ENCODE results near the gene MT4.
A peak's percentile ranks its signal among the peaks of the same experiment; 100 is the strongest.
"Not testable (repeated sequence)": the region's sequence is repeated elsewhere in the genome, so short reads cannot be mapped to it uniquely, and the experiment has no call there.

The MT4 gene

GRCh38 chr16:56560447-56560846 is 4.4 kb upstream of the MT4 start:
- no peak for DNase-seq

DNA sequence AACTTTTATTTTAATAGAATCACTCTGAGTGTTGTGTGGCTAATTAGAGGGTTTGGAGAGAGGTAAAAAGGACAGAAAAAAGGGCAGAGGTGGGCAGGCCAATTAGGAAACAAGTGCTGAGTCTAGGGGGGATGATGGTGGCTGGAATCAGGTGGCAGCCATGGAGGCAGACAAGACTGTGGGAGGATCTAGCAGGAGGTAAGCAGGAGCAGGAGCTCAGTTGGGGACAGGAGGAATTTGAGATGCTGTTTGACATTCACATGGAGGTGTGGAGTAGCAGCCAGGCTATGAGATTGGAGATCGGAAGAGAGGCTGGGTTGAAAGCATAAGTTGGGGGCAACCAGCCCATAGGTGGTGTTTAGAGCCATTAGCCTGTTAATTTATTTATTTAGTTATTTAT is 3.7 kb upstream of the MT4 start:
- DNase-seq, result no peak

DNA sequence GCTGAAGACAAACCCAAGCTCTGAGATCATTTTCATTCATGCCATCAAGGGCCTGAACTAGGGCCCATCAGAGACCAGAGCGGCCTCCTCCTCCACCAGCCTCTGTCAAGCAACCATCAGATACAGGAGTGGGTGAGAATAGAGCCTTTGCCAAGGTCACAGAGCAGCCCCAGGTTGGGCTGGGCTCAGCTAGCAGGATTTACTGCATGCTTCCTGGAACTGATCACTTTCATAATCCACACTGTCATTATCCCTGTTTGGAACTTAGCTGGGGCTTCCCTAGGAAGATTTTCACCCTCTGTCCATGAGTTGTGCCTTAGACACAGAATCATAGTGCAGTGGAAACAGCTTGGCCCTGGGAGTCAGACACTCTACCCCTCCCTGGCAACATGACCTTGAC is 5.1 kb downstream of the MT4 start:
- no peak for DNase-seq

DNA sequence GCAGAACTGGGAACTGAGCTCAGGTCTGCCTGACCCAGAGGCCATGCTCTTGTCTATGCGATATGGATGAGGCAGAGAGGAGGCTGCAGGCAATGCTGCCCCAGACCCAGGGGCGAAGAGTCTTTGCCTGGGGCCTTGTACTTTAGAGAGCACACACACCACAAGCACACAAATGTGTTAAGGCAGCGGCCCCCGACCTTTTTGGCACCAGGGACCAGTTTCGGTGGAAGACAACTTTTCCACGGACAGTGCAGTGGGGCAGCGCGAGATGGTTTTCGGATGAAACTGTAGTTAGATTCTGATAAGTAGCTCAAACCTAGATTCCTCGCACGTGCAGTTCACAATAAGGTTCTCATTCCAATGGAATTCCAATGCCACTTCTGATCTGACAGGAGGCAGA is 6.7 kb downstream of the MT4 start:
- no peak for DNase-seq

- no peak for DNase-seq
Measured at GRCh38 chr16:56574625-56575024, 9.8 kb downstream of the MT4 start.

GRCh38 chr16:56576585-56577299 is 11.9 kb downstream of the MT4 start:
- peak; percentile 88 for DNase-seq

DNA sequence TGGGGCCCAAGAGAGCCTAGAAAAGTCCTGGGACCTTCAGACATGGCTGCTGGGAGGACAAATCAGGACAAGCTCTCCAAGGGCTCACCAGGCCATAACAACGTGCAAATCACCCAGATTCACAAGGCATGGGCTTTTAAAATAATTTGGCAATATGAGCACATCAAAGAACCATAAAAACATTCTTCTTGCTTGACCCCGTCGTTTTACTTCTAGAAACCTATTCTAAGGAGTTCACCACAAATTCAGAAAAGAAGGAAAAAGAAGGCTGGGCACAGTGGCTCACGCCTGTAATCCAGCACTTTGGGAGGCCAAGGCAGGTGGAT is 12.4 kb downstream of the MT4 start:
- DNase-seq, result no peak

DNA sequence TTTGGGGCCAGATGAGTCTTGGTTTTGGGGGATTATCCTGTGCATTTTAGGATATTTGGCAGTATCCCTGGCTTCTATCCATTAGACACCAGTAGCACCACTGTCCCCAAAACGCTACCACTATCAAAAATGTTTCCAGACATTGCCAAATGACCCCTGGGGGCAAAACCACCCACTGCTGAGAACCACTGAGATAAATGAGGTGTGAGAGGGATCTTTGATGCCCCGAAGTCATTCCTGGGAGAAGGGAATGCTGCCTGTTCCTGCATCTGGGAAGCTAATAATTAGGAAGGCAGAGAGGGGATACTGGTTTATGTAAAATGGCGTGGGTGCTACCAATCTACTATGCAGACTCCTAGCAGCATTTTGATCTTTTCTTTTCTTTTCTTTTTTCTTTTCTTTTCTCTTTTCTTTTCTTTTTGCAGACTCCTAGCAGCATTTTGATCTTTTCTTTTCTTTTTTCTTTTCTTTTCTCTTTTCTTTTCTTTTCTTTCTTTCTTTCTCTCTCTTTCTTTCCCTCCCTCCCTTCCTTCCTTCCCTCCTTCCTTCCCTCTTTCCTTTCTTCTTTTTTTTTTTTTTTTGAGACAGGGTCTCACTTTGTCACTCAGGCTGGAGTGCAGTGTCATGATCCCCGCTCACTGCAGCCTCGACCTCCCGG is 15.6 kb downstream of the MT4 start:
- no peak for DNase-seq

DNA sequence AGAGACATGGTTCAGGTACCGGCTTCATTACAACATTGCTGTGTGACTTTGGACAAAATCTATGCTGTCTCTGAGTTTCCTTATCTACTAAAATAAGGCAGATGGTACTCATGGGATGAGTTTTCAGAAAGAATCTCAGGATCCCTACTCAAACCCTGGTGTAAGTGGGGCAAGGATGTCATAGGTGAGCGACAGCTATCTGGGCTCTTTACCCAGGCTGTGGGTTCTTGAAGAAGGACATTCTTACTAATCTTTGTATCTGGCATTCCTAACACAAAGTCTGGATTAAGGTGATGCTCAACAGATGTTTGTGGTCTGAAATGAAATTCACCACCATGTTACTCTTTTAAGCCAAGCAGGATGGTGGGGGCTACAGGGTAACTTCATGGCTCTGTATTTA is 18.0 kb downstream of the MT4 start:
- DNase-seq, result not testable (repeated sequence)

DNA sequence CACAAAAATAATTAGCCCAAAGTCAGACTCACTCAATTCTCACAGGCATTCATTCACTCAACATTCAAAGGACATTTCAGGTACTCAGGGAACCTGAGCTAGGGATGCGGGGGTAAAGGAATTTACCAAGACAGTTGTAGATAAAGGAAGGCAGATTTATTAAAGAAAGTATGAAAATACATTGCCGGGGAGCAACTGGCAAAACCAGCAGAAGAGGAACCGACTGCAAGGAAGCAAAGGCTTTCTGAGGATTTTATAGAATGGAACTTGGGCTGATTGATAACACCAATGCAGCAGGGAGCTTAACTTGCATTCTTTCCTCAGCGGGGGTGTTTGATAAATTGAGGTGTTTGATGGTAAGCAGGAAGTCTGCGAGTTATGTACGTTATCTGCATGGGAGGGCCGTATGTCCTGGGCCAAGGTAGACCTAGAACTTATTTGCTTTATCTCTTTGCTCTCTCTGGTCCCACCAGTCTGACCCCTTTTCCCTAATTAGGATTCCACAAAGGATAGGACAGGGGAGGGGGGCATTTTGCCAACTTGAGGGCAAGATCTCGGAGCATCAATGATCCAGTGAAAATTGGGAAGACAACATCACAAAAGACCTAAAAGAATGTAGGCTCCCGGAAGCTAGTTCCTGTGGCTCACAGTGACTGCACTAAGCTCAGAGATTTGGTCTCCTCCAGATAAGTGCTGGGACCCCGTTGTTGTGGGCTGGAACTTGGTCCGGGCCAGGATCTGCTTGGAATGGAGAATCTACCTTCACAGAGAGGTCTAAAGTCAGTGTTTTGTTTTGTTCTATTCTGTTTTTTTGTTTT is 18.7 kb downstream of the MT4 start:
- DNase-seq, result no peak

DNA sequence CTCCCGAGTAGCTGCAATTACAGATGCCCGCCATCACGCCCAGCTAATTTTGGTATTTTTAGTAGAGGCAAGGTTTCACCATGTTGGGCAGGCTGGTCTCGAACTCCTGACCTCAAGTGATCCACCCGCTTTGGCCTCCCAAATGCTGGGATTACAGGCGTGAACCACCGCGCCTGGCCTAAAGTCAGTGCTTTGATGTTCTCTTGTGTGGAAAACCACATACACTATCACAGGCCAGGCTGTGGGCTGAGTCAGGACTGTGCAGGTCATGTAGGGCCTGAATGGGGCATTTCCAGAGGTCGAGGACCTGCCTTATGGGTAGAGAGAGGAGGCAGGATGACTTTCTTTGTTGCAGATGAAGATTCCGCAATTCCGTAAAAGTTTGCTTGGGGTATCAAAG is 19.4 kb downstream of the MT4 start:
- no peak for DNase-seq

- no peak for DNase-seq
Measured at GRCh38 chr16:56588781-56589140, 23.9 kb downstream of the MT4 start.

DNA sequence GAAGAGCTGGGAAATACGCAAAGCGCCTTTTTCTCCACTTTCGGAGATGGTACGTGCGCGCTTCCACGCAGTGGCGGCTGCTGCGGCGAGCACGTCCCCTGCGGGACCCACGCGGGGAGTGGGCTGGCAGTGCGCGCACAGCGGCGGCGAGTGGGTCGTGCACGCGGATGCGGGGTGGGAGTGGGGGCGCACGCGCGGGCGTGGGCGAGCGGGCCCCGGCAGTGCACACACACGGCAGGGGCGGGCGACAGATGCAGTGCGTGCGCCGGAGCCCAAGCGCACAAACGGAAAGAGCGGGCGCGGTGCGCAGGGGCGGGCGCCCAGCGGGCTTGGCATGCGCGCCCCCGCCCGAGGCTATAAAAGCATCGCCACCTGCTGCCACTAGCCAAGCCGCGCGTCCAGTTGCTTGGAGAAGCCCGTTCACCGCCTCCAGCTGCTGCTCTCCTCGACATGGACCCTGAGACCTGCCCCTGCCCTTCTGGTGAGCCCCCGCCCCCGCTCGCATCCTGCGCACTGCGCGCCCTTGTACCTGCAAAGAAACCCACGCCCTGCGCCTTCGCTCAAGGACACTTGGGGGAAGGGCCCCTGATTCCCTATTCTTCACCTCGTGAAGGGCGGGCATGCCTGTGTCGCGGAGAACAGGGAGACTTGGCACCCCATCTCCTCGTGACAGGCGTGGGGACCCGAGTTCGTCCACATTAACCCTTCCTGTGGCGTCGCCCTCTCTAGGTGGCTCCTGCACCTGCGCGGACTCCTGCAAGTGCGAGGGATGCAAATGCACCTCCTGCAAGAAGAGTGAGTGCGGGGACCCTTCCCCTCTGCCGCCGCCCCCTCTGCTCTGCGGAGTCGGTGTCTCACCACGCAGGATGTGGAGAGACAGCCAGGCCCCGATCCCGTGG is 24.5 kb downstream of the MT4 start, which contains the start of gene MT3:
Gene MT3 (plus strand): TSS at position 388 of the 899 bp plus-strand sequence. CDS start 63 bp downstream, at position 451.
- DNase-seq, result peak; percentile 14

DNA sequence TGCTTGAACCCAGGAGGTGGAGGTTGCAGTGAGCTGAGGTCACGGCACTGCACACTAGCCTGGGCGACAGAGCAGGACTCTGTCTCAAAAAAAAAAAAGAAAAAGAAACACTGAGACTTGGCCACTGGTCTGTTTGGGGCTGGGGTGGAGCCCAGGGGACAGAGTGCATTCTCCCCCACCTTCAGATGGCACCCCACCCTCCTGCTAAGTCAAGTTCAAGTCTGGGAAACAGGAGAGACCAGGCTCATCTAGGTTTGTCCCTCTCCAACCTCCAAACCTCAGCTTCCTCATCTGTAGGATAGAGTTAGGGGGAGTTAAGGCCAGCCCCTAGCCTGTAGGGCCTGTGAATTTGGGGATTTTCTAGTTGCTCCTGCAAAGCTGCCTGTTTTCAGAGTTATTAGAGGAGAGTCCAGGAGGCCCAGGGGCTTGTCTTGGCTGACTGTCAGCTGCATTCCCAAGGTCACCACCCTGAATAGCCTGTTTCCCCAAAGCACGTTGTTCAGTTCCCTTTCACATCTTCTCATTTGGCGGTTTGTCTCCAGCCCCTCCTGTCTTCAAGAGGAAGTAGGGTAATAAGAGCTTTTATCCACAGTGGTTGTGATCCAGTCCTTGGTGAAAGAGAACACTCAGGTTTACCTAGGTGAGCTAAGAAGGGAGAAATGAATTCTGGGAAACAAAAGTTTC is 26.6 kb downstream of the MT4 start:
- DNase-seq, result no peak

DNA sequence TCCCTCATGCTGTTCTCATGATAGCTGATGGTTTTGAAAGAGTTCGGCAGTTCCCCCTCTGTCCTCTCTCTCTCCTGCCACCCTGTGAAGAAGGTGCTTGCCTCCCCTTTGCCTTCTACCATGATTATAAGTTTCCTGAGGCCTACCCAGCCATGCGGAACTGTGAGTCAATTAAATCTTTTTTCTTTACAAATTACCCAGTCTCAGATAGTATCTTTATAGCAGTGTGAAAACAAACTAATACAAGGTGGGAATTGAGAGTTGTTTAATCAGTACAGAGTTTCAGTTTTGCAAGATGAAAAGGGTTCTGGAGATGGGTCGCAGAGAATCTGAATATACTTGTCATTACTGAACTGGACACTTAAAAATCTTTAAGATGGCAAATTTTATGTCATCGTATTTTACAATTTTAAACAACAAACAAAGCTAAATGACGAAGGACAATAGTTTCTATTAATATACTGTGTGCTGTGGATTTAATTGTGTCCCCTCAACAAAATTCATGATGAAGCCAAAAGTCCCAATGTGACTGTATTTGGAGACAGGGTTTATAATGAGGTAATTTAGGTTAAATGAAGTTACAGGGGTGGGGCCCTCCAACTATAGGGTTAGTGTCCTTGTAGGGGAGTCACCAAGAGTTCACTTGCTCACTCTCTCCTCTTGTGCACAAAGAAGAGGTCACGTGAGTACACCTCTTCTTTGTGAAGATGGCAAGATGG is 28.9 kb downstream of the MT4 start:
- DNase-seq, result no peak

DNA sequence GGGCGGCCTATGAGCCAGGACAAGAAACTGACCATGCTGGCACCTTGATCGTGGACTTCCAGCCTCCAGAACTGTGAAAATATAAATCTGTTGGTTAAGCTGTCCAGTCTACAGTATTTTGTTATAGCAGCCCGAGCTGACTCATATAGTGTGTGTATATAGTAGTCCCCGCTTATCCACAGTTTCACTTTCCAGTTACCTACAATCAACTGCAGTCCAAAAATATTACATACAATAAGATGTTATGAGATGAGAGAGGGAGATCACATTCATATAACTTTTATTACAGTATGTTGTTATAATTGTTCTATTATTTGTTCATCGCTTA is 29.4 kb downstream of the MT4 start:
- no peak for DNase-seq

DNA sequence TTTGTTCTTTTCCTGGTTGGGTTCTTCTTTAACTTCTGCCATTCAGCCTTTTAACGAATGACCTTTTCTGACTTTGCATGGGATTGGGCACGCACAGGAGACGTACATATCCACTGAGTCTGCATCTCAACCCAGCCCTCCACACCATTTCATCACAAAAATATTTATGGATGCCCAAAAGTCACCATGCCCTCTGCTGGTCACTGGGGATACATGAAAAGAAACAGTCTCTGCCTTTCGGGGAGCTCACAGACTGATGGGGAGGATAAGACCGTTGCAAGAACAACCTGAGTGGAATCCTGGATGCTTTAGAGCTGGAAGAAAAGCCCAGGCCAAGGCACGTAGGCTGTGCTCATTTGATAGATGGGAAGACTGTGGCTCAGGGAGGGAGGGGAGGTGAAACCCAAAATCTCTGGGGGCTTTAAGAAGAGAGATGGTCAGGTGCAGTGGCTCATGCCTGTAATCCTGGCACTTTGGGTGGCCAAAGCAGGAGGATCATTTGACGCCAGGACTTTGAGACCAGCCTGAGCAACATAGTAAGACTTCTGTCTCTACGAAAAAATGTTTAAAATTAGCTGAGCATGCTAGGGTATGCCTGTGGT is 35.6 kb downstream of the MT4 start:
- DNase-seq, result no peak

GRCh38 chr16:56601325-56601724 is 36.5 kb downstream of the MT4 start:
- no peak for DNase-seq

DNA sequence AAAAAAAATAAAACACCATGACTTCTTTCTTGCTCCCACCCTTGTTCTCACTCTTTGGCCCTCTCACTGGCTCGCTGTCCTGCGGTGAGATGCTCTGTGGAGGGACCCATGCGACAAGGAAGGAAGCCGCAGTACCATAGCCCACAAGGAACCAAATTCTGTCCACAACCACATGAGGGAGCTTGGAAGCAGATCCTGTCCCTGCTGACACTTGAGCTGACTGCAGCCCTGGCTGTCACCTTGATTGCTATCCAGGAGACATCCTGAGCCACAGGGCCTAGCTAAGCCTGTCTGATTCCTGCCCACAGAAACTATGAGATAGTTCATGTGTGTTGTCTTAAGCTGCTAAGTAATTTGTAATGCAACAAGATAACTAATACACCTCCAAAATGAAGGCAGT is 38.7 kb downstream of the MT4 start:
- no peak for DNase-seq

DNA sequence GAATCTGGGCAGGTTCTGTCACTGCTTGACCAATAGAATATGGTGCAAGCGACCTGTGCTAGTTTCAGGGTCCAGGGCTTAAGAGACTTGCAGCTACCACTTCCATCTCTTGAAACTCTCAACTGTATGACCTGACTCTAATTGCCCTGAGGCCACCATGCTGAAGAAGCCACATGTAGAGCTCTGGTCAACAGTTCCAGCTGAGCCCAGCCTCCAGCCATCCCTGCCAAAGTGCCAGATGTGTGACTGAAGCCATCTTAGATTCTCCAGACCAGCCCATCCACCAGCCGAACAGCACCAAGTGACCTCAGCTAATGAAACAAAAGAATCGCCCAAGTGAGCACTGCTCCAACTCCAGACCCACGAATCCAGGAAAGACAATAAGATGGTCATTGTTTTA is 40.1 kb downstream of the MT4 start:
- no peak for DNase-seq

GRCh38 chr16:56605475-56605874 is 40.6 kb downstream of the MT4 start:
- no peak for DNase-seq

- no peak for DNase-seq
Measured at GRCh38 chr16:56606071-56606475, 41.2 kb downstream of the MT4 start.

Data from activated CD4-positive, alpha-beta T cell treated with anti-CD3 and anti-CD28 coated beads, Interleukin-2, amount 50 U/mL, for 1 hour (primary cell).